Sigmoid colon (tissue), 7 donors: ENCODE data around the gene NLRP12. TPM values are rescaled to one million over a fixed set of nuclear protein-coding genes. Genes with fewer than 3 reads are reported as not detected.
A peak's percentile ranks its signal among the peaks of the same experiment; 100 is the strongest.
"Not testable (repeated sequence)": the region's sequence is repeated elsewhere in the genome, so short reads cannot be mapped to it uniquely, and the experiment has no call there.

Source experiments
- DNase-seq: peaks from one replicate; pipeline ENCODE4 v3.0.0-alpha.2; 2019
- H3K27ac ChIP-seq, 4 donors: fragments of 200-600 bp; sonication (generic); one replicate each; pipeline ENCODE4 v1.5.1; 2016 to 2019; ENCODE audit warnings: mild to moderate bottlenecking in 1 of 4
- H3K27me3 ChIP-seq, 3 donors: fragments of 200-600 bp; sonication (generic); one replicate each; pipeline ENCODE4 v1.5.1; 2019; ENCODE audit warnings: mild to moderate bottlenecking in 1 of 3
- H3K36me3 ChIP-seq, 4 donors: fragments of 200-600 bp; sonication (generic); one replicate each; pipeline ENCODE4 v1.5.1; 2016 to 2019
- H3K4me1 ChIP-seq, 4 donors: fragments of 200-600 bp; sonication (generic); one replicate each; pipeline ENCODE4 v1.5.1; 2017 to 2019
- H3K4me3 ChIP-seq, 4 donors: fragments of 200-600 bp; sonication (generic); one replicate each; pipeline ENCODE4 v1.5.1; 2017 to 2019; ENCODE audit warnings: mild to moderate bottlenecking in 2 of 4, moderate library complexity in 1 of 4
- H3K9me3 ChIP-seq, 4 donors: fragments of 200-600 bp in 3 of 4; sonication (generic) in 3 of 4; one replicate each; pipeline versions ENCODE4 v1.5.1 to v1.6.1; 2013 to 2019
- EP300 ChIP-seq, 4 donors: sonication (generic); formaldehyde crosslinking; IDR thresholded peaks; one replicate each; pipeline ENCODE4 v1.6.1; 2017; ENCODE audit warnings: antibody characterized with exemption in 4 of 4
- POLR2A ChIP-seq, 2 donors: fragments of 450-650 bp; IDR thresholded peaks; one replicate each; pipeline ENCODE4 v1.6.1; 2016; ENCODE audit warnings: antibody characterized with exemption in 2 of 2, mild to moderate bottlenecking in 2 of 2, moderate library complexity in 2 of 2
- POLR2AphosphoS5 ChIP-seq, 4 donors: sonication (generic); formaldehyde crosslinking; IDR thresholded peaks; one replicate each; pipeline ENCODE4 v1.6.1; 2017; ENCODE audit warnings: antibody characterized with exemption in 4 of 4
- WGBS, 2 donors: extraction: QIAGEN DNeasy Blood & Tissue Kit; methylation state at CpG; one replicate each; pipeline ENCODE4 v1.1.7; 2013; 5-methylcytosine and 5-hydroxymethylcytosine counted together
- intact Hi-C: fragments of 100-400 bp; cut with DNase I; formaldehyde crosslinking; loops from one replicate; pipeline ENCODE4 v1.15.1; 2023
- polyA plus RNA-seq, 3 donors: library from polyadenylated mRNA; stranded (reverse); fragments of 200-250 nt; gene quantifications; one replicate each; pipeline ENCODE4 v1.2.3, GENCODE V29; 2013
- total RNA-seq, 4 donors: library from RNA; depleted of rRNA; stranded (reverse); fragments of >200 nt; gene quantifications; one replicate each; pipeline ENCODE4 v1.1.0, GENCODE V29; 2016
- TF ChIP-seq, protein P1 (sequence below), 4 experiments: fragments of 450-650 bp in 3 of 4; fragments of 200-600 bp in 1 of 4; IDR thresholded peaks; one replicate each; pipeline ENCODE4 v1.5.1; 2016 to 2019; ENCODE audit warnings: antibody characterized with exemption in 4 of 4, mild to moderate bottlenecking in 3 of 4, moderate library complexity in 2 of 4
- donor health status: healthy with polysubstance abuse.
- donor health status: Bipolar disorder and iron deficiency.
- donor health status: healthy.

NLRP12 gene, protein sequence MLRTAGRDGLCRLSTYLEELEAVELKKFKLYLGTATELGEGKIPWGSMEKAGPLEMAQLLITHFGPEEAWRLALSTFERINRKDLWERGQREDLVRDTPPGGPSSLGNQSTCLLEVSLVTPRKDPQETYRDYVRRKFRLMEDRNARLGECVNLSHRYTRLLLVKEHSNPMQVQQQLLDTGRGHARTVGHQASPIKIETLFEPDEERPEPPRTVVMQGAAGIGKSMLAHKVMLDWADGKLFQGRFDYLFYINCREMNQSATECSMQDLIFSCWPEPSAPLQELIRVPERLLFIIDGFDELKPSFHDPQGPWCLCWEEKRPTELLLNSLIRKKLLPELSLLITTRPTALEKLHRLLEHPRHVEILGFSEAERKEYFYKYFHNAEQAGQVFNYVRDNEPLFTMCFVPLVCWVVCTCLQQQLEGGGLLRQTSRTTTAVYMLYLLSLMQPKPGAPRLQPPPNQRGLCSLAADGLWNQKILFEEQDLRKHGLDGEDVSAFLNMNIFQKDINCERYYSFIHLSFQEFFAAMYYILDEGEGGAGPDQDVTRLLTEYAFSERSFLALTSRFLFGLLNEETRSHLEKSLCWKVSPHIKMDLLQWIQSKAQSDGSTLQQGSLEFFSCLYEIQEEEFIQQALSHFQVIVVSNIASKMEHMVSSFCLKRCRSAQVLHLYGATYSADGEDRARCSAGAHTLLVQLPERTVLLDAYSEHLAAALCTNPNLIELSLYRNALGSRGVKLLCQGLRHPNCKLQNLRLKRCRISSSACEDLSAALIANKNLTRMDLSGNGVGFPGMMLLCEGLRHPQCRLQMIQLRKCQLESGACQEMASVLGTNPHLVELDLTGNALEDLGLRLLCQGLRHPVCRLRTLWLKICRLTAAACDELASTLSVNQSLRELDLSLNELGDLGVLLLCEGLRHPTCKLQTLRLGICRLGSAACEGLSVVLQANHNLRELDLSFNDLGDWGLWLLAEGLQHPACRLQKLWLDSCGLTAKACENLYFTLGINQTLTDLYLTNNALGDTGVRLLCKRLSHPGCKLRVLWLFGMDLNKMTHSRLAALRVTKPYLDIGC
- total RNA-seq (under 1 TPM in 3 of 4 donors, not detected in 1; 0.27 to 0.36 (median 0.33) TPM), polyA plus RNA-seq (under 1 TPM in 1 of 3 donors, not detected in 2; 0.10 TPM)

DNA sequence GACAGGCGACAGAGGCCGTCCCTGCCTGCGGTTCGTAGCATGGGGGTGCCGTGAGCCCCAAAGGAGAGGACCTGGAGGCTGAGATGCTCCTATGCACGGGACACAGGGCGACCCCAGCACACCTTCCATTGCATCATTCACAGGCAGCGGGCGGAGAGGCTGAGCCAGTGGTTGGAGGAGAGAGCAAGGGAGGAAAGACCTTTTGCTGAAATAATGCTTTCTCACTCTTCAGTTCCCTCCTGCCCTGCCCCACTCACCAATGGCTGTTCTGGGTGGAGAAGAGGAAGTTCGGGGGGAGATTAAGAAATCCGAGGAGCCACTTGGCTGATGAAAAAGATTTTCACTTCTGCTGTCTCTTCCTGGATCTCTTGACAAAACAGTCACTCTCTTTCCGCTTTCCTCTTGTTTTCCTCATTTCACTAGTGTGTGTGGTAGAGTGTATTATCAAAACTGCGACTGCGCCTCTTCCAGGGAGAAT lies at the start of gene NLRP12:
TSS of gene NLRP12 (minus strand) at position 181 of the 478 bp plus-strand sequence. CDS start at position 41, 140 bp downstream.
- H3K9me3 ChIP-seq, result no peaks in the 10 kb centered on the region
- H3K4me1 ChIP-seq, result no peaks in the 10 kb centered on the region
- no peak for DNase-seq
- TF ChIP-seq EP300 (IDR thresholded peaks at IDR 0.05), result no peak
- peak within 1 kb of the TSS in 1 of 4 donors; percentile 38 for H3K27ac ChIP-seq
- H3K36me3 ChIP-seq, result no peaks in the 10 kb centered on the region
- peaks cover 0 to 30% (median 6%) of the 10 kb centered on the region in 3 donors for H3K27me3 ChIP-seq
- WGBS, 2 donors, result 52 to 73% methylated on average over 14 of the region's 14 CpGs
- intact Hi-C loops, result no loop called here
- H3K4me3 ChIP-seq, result peak within 1 kb of the TSS in 1 of 4 donors; percentile 13

DNA sequence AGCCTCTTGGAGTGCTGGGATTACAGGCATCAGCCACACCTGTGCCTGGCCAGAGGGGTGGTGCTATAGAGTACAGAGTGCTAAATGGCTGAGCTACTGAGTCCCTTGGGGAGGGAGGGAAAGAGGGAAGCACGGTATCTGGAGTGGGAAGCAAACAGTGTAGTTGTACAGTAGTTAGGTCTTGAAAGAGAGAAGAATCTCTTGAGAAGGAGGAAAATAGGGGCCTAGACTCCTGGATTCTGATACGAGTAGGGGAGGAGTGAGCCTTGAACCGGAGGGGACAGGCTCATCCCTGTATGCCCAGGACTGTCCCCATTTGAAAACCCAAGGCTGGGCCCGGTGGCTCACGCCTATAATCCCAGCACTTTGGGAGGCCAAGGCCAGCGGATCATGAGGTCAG lies 48.6 kb upstream of the NLRP12 start:
- WGBS, 2 donors, result 73 to 84% methylated on average over 6 of the region's 6 CpGs
- Histone ChIP-seq H3K36me3 (peaks cover 12 to 45% (median 30%) of the 10 kb centered on the region in 4 donors), H3K27ac (peak overlapping the region in 3 of 4 donors; percentile 13 to 94 (median 39)), H3K4me1 (peaks cover 0 to 80% (median 72%) of the 10 kb centered on the region in 4 donors), H3K27me3 (no peaks in the 10 kb centered on the region), H3K9me3 (no peaks in the 10 kb centered on the region), H3K4me3 (no peak overlapping the region)
- intact Hi-C loops, result no loop called here
- no peak for DNase-seq
- TF ChIP-seq EP300 (IDR thresholded peaks at IDR 0.05) (no peak), POLR2AphosphoS5 (IDR thresholded peaks at IDR 0.05) (no peak), POLR2A (IDR thresholded peaks at IDR 0.05) (no peak)
- TF ChIP-seq, protein P1, sequence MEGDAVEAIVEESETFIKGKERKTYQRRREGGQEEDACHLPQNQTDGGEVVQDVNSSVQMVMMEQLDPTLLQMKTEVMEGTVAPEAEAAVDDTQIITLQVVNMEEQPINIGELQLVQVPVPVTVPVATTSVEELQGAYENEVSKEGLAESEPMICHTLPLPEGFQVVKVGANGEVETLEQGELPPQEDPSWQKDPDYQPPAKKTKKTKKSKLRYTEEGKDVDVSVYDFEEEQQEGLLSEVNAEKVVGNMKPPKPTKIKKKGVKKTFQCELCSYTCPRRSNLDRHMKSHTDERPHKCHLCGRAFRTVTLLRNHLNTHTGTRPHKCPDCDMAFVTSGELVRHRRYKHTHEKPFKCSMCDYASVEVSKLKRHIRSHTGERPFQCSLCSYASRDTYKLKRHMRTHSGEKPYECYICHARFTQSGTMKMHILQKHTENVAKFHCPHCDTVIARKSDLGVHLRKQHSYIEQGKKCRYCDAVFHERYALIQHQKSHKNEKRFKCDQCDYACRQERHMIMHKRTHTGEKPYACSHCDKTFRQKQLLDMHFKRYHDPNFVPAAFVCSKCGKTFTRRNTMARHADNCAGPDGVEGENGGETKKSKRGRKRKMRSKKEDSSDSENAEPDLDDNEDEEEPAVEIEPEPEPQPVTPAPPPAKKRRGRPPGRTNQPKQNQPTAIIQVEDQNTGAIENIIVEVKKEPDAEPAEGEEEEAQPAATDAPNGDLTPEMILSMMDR (IDR thresholded peaks at IDR 0.05), result no peak

DNA sequence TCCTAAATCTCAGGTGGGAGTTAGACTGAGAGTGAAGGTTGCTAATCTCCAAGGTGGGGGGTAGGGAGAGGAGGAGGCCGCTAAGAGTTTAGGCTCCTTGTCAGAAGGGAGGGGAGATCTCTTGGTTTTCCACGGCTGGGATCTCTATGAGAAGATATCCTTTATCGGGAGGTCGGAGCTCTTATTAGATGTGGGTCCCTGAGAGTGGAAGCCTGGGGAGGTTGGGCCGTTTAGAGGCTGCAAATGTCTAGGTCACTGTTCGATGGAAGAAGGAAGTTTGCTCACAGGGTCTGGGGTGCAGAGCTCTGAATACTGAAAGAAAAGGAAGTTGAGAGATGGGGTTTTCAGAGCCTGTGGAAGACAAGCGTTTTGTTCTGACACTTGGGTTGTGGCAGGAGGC lies 47.3 kb upstream of the NLRP12 start:
- peaks cover 12 to 45% (median 30%) of the 10 kb centered on the region in 4 donors for H3K36me3 ChIP-seq
- H3K4me1 ChIP-seq, result peaks cover 0 to 77% (median 72%) of the 10 kb centered on the region in 4 donors
- 41 to 54% methylated on average over 7 of the region's 7 CpGs for WGBS, 2 donors
- no peak overlapping the region for H3K4me3 ChIP-seq
- TF ChIP-seq, protein P1 (IDR thresholded peaks at IDR 0.05), result no peak
- TF ChIP-seq EP300 (IDR thresholded peaks at IDR 0.05) (no peak), POLR2AphosphoS5 (IDR thresholded peaks at IDR 0.05) (no peak), POLR2A (IDR thresholded peaks at IDR 0.05) (no peak)
- H3K27me3 ChIP-seq, result no peaks in the 10 kb centered on the region
- peak overlapping the region; percentile 94 to 98 (median 96) for H3K27ac ChIP-seq
- intact Hi-C loops, result no loop called here
- no peak for DNase-seq
- no peaks in the 10 kb centered on the region for H3K9me3 ChIP-seq

DNA sequence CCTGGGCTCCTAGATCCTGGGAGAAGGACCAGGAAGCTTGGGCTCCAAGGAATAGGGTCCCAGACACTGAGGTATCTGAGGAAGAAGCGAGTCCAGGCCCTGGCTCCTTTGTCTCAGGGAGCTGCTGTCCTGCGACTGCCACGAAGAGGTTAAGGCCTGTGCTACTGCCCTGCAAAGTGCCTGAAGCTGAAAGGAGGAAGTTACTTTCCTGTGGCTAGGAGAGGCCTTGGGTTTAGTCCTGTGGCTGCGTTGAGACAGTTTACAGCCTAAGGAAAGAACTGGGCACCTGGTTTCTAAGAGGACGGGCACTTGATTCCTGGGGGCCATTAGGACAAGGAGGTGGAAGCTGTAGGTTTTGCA lies 46.4 kb upstream of the NLRP12 start:
- TF ChIP-seq EP300 (IDR thresholded peaks at IDR 0.05) (no peak), POLR2AphosphoS5 (IDR thresholded peaks at IDR 0.05) (no peak), POLR2A (IDR thresholded peaks at IDR 0.05) (no peak)
- TF ChIP-seq, protein P1 (IDR thresholded peaks at IDR 0.05), result no peak
- Histone ChIP-seq H3K4me3 (peak overlapping the region in 3 of 4 donors; percentile 79 to 93 (median 91)), H3K36me3 (peaks cover 12 to 39% (median 28%) of the 10 kb centered on the region in 4 donors), H3K9me3 (no peaks in the 10 kb centered on the region), H3K27me3 (no peaks in the 10 kb centered on the region), H3K4me1 (peaks cover 0 to 77% (median 73%) of the 10 kb centered on the region in 4 donors), H3K27ac (peak overlapping the region; percentile 94 to 98 (median 96))
- WGBS, 2 donors, result 12 to 14% methylated on average over 5 of the region's 5 CpGs
- intact Hi-C loops, result no loop called here
- DNase-seq, result no peak

DNA sequence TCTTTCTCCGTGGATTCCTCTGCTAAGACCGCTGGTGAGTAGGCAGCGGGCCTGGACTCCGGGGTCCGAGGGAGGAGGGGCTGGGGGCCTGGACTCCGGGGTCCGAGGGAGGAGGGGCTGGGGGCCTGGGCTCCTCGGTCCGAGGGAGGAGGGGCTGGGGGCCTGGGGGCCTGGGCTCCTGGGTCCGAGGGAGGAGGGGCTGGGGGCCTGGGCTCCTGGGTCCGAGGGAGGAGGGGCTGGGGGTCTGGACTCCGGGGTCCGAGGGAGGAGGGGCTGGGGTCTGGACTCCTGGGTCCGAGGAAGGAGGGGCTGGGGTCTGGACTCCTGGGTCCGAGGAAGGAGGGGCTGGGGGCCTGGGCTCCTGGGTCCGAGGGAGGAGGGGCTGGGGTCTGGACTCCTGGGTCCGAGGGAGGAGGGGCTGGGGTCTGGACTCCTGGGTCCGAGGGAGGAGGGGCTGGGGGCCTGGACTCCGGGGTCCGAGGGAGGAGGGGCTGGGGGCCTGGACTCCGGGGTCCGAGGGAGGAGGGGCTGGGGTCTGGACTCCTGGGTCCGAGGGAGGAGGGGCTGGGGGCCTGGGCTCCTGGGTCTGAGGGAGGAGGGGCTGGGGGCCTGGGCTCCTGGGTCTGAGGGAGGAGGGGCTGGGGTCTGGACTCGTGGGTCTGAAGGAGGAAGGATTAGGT lies 45.8 kb upstream of the NLRP12 start:
- Histone ChIP-seq H3K27ac (peak overlapping the region; percentile 94 to 98 (median 96)), H3K36me3 (peaks cover 12 to 34% (median 26%) of the 10 kb centered on the region in 4 donors), H3K4me3 (peak overlapping the region; percentile 79 to 94 (median 92)), H3K4me1 (peaks cover 0 to 75% (median 69%) of the 10 kb centered on the region in 4 donors)
- not testable (repeated sequence) for H3K27me3 ChIP-seq, DNase-seq, H3K9me3 ChIP-seq
- intact Hi-C loops, result loop anchor here (5.0 to 10.0 kb wide), 6 partner anchors 577 to 1537 kb away; partner anchors contain the start of genes LENG8, LENG9, PPP1R12C and RPL28
- WGBS, 2 donors, result 1% methylated on average over 24 of the region's 24 CpGs
